OCI-LY7 (cell line): ENCODE measurements around the gene PLXNA4.

Experiments
- EZH2phosphoT487 ChIP-seq: fragments of 200-600 bp; sonication (generic); IDR thresholded peaks from 2 replicates; pipeline ENCODE4 v1.6.1; 2018; ENCODE audit warnings: low read depth, borderline replicate concordance, mild to moderate bottlenecking, mixed run types, antibody characterized with exemption, low read length, moderate library complexity, mixed read lengths
- TF ChIP-seq, protein P1 (sequence below): fragments of 200-600 bp; sonication (generic); conservative IDR thresholded peaks from 2 replicates; pipeline ENCODE4 v1.5.1; 2014; ENCODE audit warnings: mild to moderate bottlenecking, antibody characterized with exemption, low read length, moderate library complexity, mixed read lengths

DNA sequence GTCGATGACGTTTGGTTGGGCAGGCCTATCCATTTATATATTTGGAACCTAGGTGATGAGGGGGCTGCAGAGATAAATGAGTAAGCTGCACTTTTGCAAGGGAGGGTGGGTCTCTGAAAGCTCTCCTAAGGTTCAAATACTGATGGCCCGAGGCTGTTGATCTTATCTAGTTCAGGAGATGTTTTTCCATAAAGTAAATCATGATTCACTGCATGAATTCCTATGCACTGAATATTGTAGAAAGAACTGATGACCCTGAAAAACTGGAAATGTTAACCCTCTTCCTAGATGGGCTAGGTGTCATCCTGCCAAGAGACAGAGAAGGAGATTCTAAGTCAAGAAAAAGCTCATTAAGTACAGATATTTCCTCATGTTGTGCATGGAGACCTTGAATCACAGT is 459.9 kb downstream of the PLXNA4 start:
- TF ChIP-seq, protein P1, sequence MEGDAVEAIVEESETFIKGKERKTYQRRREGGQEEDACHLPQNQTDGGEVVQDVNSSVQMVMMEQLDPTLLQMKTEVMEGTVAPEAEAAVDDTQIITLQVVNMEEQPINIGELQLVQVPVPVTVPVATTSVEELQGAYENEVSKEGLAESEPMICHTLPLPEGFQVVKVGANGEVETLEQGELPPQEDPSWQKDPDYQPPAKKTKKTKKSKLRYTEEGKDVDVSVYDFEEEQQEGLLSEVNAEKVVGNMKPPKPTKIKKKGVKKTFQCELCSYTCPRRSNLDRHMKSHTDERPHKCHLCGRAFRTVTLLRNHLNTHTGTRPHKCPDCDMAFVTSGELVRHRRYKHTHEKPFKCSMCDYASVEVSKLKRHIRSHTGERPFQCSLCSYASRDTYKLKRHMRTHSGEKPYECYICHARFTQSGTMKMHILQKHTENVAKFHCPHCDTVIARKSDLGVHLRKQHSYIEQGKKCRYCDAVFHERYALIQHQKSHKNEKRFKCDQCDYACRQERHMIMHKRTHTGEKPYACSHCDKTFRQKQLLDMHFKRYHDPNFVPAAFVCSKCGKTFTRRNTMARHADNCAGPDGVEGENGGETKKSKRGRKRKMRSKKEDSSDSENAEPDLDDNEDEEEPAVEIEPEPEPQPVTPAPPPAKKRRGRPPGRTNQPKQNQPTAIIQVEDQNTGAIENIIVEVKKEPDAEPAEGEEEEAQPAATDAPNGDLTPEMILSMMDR, result no peak
- TF ChIP-seq EZH2phosphoT487, result no peak
